Body of pancreas (tissue), 4 donors: ENCODE measurements around the gene CRB3. TPM values are rescaled to one million over a fixed set of nuclear protein-coding genes. Genes with fewer than 3 reads are reported as not detected.

ENCODE experiments used
- ATAC-seq: fragments of 150-250 bp; one replicate; pipeline ENCODE4 v1.9.1; 2016
- DNase-seq, 4 donors: peaks; one replicate each; pipeline ENCODE4 v3.0.0-alpha.2; 2019
- H3K27ac ChIP-seq, 4 donors: fragments of 200-600 bp; sonication (generic); 1 replicate in 3 of 4; 2 replicates in 1 of 4; pipeline versions ENCODE4 v1.5.1 to v1.6.1; 2016 to 2019; ENCODE audit warnings: mild to moderate bottlenecking in 1 of 4, mixed read lengths in 1 of 4, moderate library complexity in 1 of 4
- H3K27me3 ChIP-seq, 2 donors: fragments of 200-600 bp; sonication (generic); one replicate each; pipeline ENCODE4 v1.6.0; 2016; ENCODE audit warnings: mild to moderate bottlenecking in 1 of 2
- H3K36me3 ChIP-seq, 2 donors: fragments of 200-600 bp; sonication (generic); replicated peaks in 1 of 2; 2 replicates each; pipeline ENCODE4 v1.5.1; 2016; ENCODE audit warnings: low read depth in 2 of 2; ENCODE audit not compliant: insufficient read depth in 1 of 2
- H3K4me1 ChIP-seq: fragments of 200-600 bp; sonication (generic); one replicate; pipeline ENCODE4 v1.6.0; 2016
- H3K4me3 ChIP-seq, 2 donors: fragments of 200-600 bp; sonication (generic); 1 replicate in 1 of 2; 2 replicates in 1 of 2; pipeline ENCODE4 v1.5.1; 2016 to 2019
- H3K9me3 ChIP-seq, 3 donors: fragments of 200-600 bp; sonication (generic); 1 replicate in 2 of 3; 2 replicates in 1 of 3; pipeline ENCODE4 v1.5.1; 2016
- CTCF ChIP-seq, 7 experiments: fragments of 450-650 bp in 4 of 7; fragments of 200-600 bp in 3 of 7; sonication (generic) in 3 of 7; IDR thresholded peaks; one replicate each; pipeline ENCODE4 v1.5.1; 2016 to 2019; ENCODE audit warnings: antibody characterized with exemption in 7 of 7
- POLR2A ChIP-seq, 3 donors: fragments of 450-650 bp; IDR thresholded peaks; one replicate each; pipeline ENCODE4 v1.6.1; 2016; ENCODE audit warnings: antibody characterized with exemption in 3 of 3, mild to moderate bottlenecking in 2 of 3
- WGBS, 2 donors: methylation state at CpG; one replicate each; pipeline ENCODE4 v1.1.5; 2017; 5-methylcytosine and 5-hydroxymethylcytosine counted together
- intact Hi-C: fragments of 100-400 bp; cut with DNase I; formaldehyde crosslinking; loops from one replicate; pipeline ENCODE4 v1.15.1; 2023
- total RNA-seq, 2 donors: library from RNA; depleted of rRNA; stranded (reverse); fragments of >200 nt; gene quantifications; one replicate each; pipeline ENCODE4 v1.1.0, GENCODE V29; 2016

CRB3 gene
- total RNA-seq, 2 donors from 2014 or later = 35.8 to 37.6 TPM

GRCh38 chr19:6429419-6430221, 34.5 kb upstream of the CRB3 start:
- H3K9me3 ChIP-seq = no peaks in the 10 kb centered on the region
- DNase-seq (no peak), ATAC-seq (no peak)
- H3K36me3 ChIP-seq = no peaks in the 10 kb centered on the region
- intact Hi-C loops = no loop called here
- H3K4me3 ChIP-seq = no peak overlapping the region
- peaks cover 6% of the 10 kb centered on the region for H3K4me1 ChIP-seq
- TF ChIP-seq CTCF (IDR thresholded peaks at IDR 0.05) (no peak), POLR2A (IDR thresholded peaks at IDR 0.05) (no peak)
- H3K27me3 ChIP-seq = no peaks in the 10 kb centered on the region
- WGBS, 2 donors = 51% methylated on average over 16 to 20 of the region's 20 CpGs
- H3K27ac ChIP-seq = no peak overlapping the region

GRCh38 chr19:6431891-6432290, 32.2 kb upstream of the CRB3 start:
- Histone ChIP-seq H3K27me3 (no peaks in the 10 kb centered on the region), H3K4me3 (no peak overlapping the region), H3K4me1 (no peaks in the 10 kb centered on the region), H3K27ac (no peak overlapping the region), H3K36me3 (no peaks in the 10 kb centered on the region), H3K9me3 (no peaks in the 10 kb centered on the region)
- no peak for ATAC-seq
- 83 to 86% methylated on average over 11 of the region's 11 CpGs for WGBS, 2 donors
- no peak for DNase-seq
- TF ChIP-seq POLR2A (IDR thresholded peaks at IDR 0.05) = no peak
- no peak for TF ChIP-seq CTCF (IDR thresholded peaks at IDR 0.05)
- intact Hi-C loops = no loop called here

- no peak for TF ChIP-seq CTCF (IDR thresholded peaks at IDR 0.05)
- WGBS, 2 donors = 84 to 92% methylated on average over 2 to 11 of the region's 11 CpGs
- H3K27me3 ChIP-seq = no peaks in the 10 kb centered on the region
- intact Hi-C loops = no loop called here
- no peak for DNase-seq
- H3K36me3 ChIP-seq = no peaks in the 10 kb centered on the region
- H3K27ac ChIP-seq = no peak overlapping the region
- no peaks in the 10 kb centered on the region for H3K9me3 ChIP-seq
- H3K4me1 ChIP-seq = no peaks in the 10 kb centered on the region
- no peak overlapping the region for H3K4me3 ChIP-seq
- no peak for ATAC-seq
These were observed 30.9 kb upstream of the CRB3 start for GRCh38 chr19:6433165-6433564.

- TF ChIP-seq POLR2A (IDR thresholded peaks at IDR 0.05) (no peak), CTCF (IDR thresholded peaks at IDR 0.05) (no peak)
- ATAC-seq (no peak), DNase-seq (no peak)
- no peak within 1 kb of the TSS for H3K4me3 ChIP-seq
- H3K36me3 ChIP-seq = no peaks in the 10 kb centered on the region
- no peaks in the 10 kb centered on the region for H3K9me3 ChIP-seq
- no peaks in the 10 kb centered on the region for H3K4me1 ChIP-seq
- intact Hi-C loops = no loop called here
- no peak within 1 kb of the TSS for H3K27ac ChIP-seq
- 88 to 91% methylated on average over 9 to 10 of the region's 10 CpGs for WGBS, 2 donors
- H3K27me3 ChIP-seq = no peaks in the 10 kb centered on the region
These were observed 30.4 kb upstream of the CRB3 start, which contains the start of gene SLC25A41 for GRCh38 chr19:6433663-6434062. Gene SLC25A41 (minus strand): TSS chr19:6433763. CDS start chr19:6433693, 70 bp downstream.

- Histone ChIP-seq H3K36me3 (no peaks in the 10 kb centered on the region), H3K4me1 (no peaks in the 10 kb centered on the region), H3K9me3 (no peaks in the 10 kb centered on the region), H3K27me3 (no peaks in the 10 kb centered on the region), H3K27ac (no peak overlapping the region), H3K4me3 (no peak overlapping the region)
- no peak for ATAC-seq
- intact Hi-C loops = no loop called here
- DNase-seq = no peak
- no peak for TF ChIP-seq CTCF (IDR thresholded peaks at IDR 0.05)
- TF ChIP-seq POLR2A (IDR thresholded peaks at IDR 0.05) = no peak
- WGBS, 2 donors = 90 to 94% methylated on average over 4 of the region's 4 CpGs
These were observed 24.3 kb upstream of the CRB3 start for GRCh38 chr19:6439743-6440142.
